Measurements from ENCODE around the gene CEP126.
A peak's percentile ranks its signal among the peaks of the same experiment; 100 is the strongest.

CEP126 gene

DNA sequence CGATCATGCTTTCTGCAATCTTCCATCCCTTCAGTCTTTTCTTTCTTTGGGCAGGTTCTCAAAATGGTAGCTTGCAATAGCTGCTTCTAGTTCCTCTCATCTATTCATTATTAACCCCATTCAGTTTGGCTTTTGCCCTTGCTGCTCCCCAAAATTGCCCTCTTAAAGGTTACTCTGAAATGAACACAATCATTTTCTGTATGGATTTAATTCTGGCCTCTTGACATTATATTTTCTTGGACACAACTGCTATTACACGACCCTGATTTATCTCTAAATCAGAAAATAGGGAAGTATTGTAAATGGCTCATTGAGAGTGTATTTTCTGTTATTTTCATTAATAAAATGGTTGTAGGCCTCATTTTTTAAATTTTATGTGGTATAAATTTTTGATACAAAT lies 1.6 kb downstream of the CEP126 start, which contains the start of gene ANGPTL5:
Gene ANGPTL5, minus strand, starts transcription at position 101 of the 400 bp plus-strand sequence. CDS start 8,613 bp downstream, outside the sequence.
- Histone ChIP-seq H3K36me3 (ENCODE audit: control insufficient read depth in 1 of 2, insufficient read depth in 2 of 2, low read length in 2 of 2) (no peaks in the 10 kb centered on the region), H3K79me1 (ENCODE audit: low read length) (peaks cover 2% of the 10 kb centered on the region), H4K91ac (ENCODE audit: low read depth, low read length) (no peak within 1 kb of the TSS), H3K4ac (ENCODE audit: low read depth, low read length) (no peak within 1 kb of the TSS), H2AFZ (ENCODE audit: insufficient read depth, low read length, poor library complexity) (no peak within 1 kb of the TSS), H4K8ac (ENCODE audit: low read depth, low read length) (no peak within 1 kb of the TSS), H3K4me2 (ENCODE audit: low read length) (peak within 1 kb of the TSS; percentile 89), H4K12ac (ENCODE audit: low read depth, low read length) (no peak within 1 kb of the TSS), H2BK120ac (ENCODE audit: insufficient read depth, low read length, poor library complexity) (no peak within 1 kb of the TSS), H2AK5ac (ENCODE audit: low read length) (no peak within 1 kb of the TSS), H3K27ac (ENCODE audit: low read depth, low read length) (no peak within 1 kb of the TSS), H3K4me1 (ENCODE audit: control insufficient read depth in 1 of 2, insufficient read depth in 2 of 2, low read length in 2 of 2) (no peaks in the 10 kb centered on the region), H3K23ac (ENCODE audit: low read length) (no peak within 1 kb of the TSS), H3K27me3 (ENCODE audit: insufficient read depth, low read length) (no peaks in the 10 kb centered on the region), H2BK5ac (ENCODE audit: low read depth, low read length, poor library complexity) (no peak within 1 kb of the TSS), H3K79me2 (ENCODE audit: control insufficient read depth, insufficient read depth, low read length, poor library complexity) (no peaks in the 10 kb centered on the region), H2BK12ac (ENCODE audit: low read length) (no peak within 1 kb of the TSS), H3K4me3 (ENCODE audit: low read depth, low read length) (no peak within 1 kb of the TSS), H3K9ac (ENCODE audit: low read length) (no peak within 1 kb of the TSS), H3K18ac (ENCODE audit: low read length) (no peak within 1 kb of the TSS), H3K14ac (ENCODE audit: low read length) (no peak within 1 kb of the TSS), H3K9me3 (ENCODE audit: insufficient read depth, low read depth, low read length) (no peaks in the 10 kb centered on the region)
- WGBS (ENCODE audit: extremely low coverage, insufficient coverage, insufficient read length): no CpG with 5 or more reads among the region's 2 CpGs
- DNase-seq: no peak

DNA sequence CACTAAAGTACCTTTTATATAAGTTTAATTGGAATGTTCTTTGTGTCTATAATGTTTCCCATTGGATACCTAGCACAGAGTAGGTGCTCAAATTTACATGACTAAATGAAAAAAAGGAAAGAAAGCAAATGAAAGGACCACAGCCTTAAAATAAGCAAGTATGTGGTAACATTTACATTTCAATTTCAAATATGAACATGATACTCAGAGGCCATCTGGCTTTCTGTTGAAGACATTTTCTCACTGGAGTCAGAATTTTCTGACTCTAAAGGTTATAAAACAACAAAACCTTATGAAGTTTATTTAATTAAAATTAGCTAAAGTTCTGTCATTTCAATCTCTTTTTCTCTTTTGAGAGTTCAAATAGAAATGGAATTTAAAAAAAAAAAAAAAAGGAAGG lies 2.4 kb downstream of the CEP126 start:
- Histone ChIP-seq H2BK12ac (ENCODE audit: low read length) (no peak overlapping the region), H3K9me3 (ENCODE audit: insufficient read depth, low read depth, low read length) (no peaks in the 10 kb centered on the region), H3K27ac (ENCODE audit: low read depth, low read length) (no peak overlapping the region), H3K79me2 (ENCODE audit: control insufficient read depth, insufficient read depth, low read length, poor library complexity) (no peaks in the 10 kb centered on the region), H2BK5ac (ENCODE audit: low read depth, low read length, poor library complexity) (no peak overlapping the region), H3K4me2 (ENCODE audit: low read length) (no peak overlapping the region), H4K91ac (ENCODE audit: low read depth, low read length) (no peak overlapping the region), H3K27me3 (ENCODE audit: insufficient read depth, low read length) (no peaks in the 10 kb centered on the region), H3K4me3 (ENCODE audit: low read depth, low read length) (no peak overlapping the region), H3K18ac (ENCODE audit: low read length) (no peak overlapping the region), H3K9ac (ENCODE audit: low read length) (no peak overlapping the region), H3K4ac (ENCODE audit: low read depth, low read length) (no peak overlapping the region), H3K23ac (ENCODE audit: low read length) (no peak overlapping the region), H3K79me1 (ENCODE audit: low read length) (peaks cover 2% of the 10 kb centered on the region), H3K14ac (ENCODE audit: low read length) (no peak overlapping the region), H3K36me3 (ENCODE audit: control insufficient read depth in 1 of 2, insufficient read depth in 2 of 2, low read length in 2 of 2) (no peaks in the 10 kb centered on the region), H2AFZ (ENCODE audit: insufficient read depth, low read length, poor library complexity) (no peak overlapping the region), H3K4me1 (ENCODE audit: control insufficient read depth in 1 of 2, insufficient read depth in 2 of 2, low read length in 2 of 2) (no peaks in the 10 kb centered on the region), H2BK120ac (ENCODE audit: insufficient read depth, low read length, poor library complexity) (no peak overlapping the region), H2AK5ac (ENCODE audit: low read length) (no peak overlapping the region), H4K8ac (ENCODE audit: low read depth, low read length) (no peak overlapping the region), H4K12ac (ENCODE audit: low read depth, low read length) (no peak overlapping the region)
- no peak for DNase-seq

DNA sequence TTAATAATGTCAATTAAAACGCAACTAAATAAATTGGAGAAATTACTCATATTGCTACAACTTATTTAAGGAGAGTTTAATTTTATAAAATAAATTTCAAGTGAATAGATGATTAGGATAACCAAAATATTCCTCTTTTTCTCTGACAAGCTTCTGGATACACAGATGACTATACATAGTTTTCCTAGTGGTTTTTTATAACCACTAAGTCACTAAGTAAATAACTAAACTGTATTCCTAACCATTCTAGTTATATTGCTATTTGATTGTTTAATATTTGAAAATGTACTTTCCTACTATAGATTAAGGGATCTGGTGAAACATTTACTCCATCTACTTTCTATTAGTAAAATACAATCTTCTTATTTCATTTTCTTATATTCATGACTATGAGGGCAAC lies 6.2 kb downstream of the CEP126 start:
- no peak overlapping the region for H4K91ac ChIP-seq (ENCODE audit: low read depth, low read length)
- no peak overlapping the region for H3K4me3 ChIP-seq (ENCODE audit: low read depth, low read length)
- no peak overlapping the region for H2AFZ ChIP-seq (ENCODE audit: insufficient read depth, low read length, poor library complexity)
- no peak overlapping the region for H4K12ac ChIP-seq (ENCODE audit: low read depth, low read length)
- no peaks in the 10 kb centered on the region for H3K27me3 ChIP-seq (ENCODE audit: insufficient read depth, low read length)
- no peak overlapping the region for H2BK12ac ChIP-seq (ENCODE audit: low read length)
- no peak overlapping the region for H3K27ac ChIP-seq (ENCODE audit: low read depth, low read length)
- H3K9me3 ChIP-seq (ENCODE audit: insufficient read depth, low read depth, low read length): no peaks in the 10 kb centered on the region
- no peak overlapping the region for H2BK120ac ChIP-seq (ENCODE audit: insufficient read depth, low read length, poor library complexity)
- no peaks in the 10 kb centered on the region for H3K36me3 ChIP-seq (ENCODE audit: control insufficient read depth in 1 of 2, insufficient read depth in 2 of 2, low read length in 2 of 2)
- H3K4me1 ChIP-seq (ENCODE audit: control insufficient read depth in 1 of 2, insufficient read depth in 2 of 2, low read length in 2 of 2): no peaks in the 10 kb centered on the region
- H2BK5ac ChIP-seq (ENCODE audit: low read depth, low read length, poor library complexity): no peak overlapping the region
- no peak overlapping the region for H3K4ac ChIP-seq (ENCODE audit: low read depth, low read length)
- H3K9ac ChIP-seq (ENCODE audit: low read length): no peak overlapping the region
- H2AK5ac ChIP-seq (ENCODE audit: low read length): no peak overlapping the region
- no peak overlapping the region for H3K14ac ChIP-seq (ENCODE audit: low read length)
- no peaks in the 10 kb centered on the region for H3K79me2 ChIP-seq (ENCODE audit: control insufficient read depth, insufficient read depth, low read length, poor library complexity)
- H3K79me1 ChIP-seq (ENCODE audit: low read length): no peaks in the 10 kb centered on the region
- no peak overlapping the region for H3K4me2 ChIP-seq (ENCODE audit: low read length)
- no peak overlapping the region for H3K23ac ChIP-seq (ENCODE audit: low read length)
- no peak overlapping the region for H4K8ac ChIP-seq (ENCODE audit: low read depth, low read length)
- no CpG with 5 or more reads among the region's 1 CpG for WGBS (ENCODE audit: extremely low coverage, insufficient coverage, insufficient read length)
- H3K18ac ChIP-seq (ENCODE audit: low read length): no peak overlapping the region
- no peak for DNase-seq

DNA sequence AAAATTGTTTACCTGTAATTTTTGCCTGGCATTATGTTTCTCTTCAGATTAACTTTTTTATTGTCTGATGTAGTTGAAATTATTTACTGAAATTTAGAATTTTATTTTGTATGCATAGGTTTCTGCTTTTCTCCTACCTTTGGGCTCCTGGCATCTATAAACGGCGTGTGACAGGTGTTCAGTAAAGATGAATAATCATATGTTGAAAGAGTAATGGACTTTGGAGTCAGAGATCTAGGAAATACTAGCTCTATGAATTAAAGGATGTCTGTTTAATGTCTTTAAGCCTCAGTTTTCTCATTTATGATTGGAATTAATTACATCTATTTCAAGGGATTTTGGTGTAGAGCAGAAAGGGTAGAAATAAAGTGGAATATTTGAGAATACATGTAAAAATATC lies 8.7 kb downstream of the CEP126 start:
- Histone ChIP-seq H3K4ac (ENCODE audit: low read depth, low read length) (no peak overlapping the region), H3K4me3 (ENCODE audit: low read depth, low read length) (no peak overlapping the region), H3K27ac (ENCODE audit: low read depth, low read length) (no peak overlapping the region), H3K27me3 (ENCODE audit: insufficient read depth, low read length) (no peaks in the 10 kb centered on the region), H2BK12ac (ENCODE audit: low read length) (no peak overlapping the region), H3K9me3 (ENCODE audit: insufficient read depth, low read depth, low read length) (no peaks in the 10 kb centered on the region), H3K4me1 (ENCODE audit: control insufficient read depth in 1 of 2, insufficient read depth in 2 of 2, low read length in 2 of 2) (no peaks in the 10 kb centered on the region), H2AFZ (ENCODE audit: insufficient read depth, low read length, poor library complexity) (no peak overlapping the region), H4K12ac (ENCODE audit: low read depth, low read length) (no peak overlapping the region), H2BK120ac (ENCODE audit: insufficient read depth, low read length, poor library complexity) (no peak overlapping the region), H4K91ac (ENCODE audit: low read depth, low read length) (no peak overlapping the region), H2AK5ac (ENCODE audit: low read length) (no peak overlapping the region), H3K36me3 (ENCODE audit: control insufficient read depth in 1 of 2, insufficient read depth in 2 of 2, low read length in 2 of 2) (no peaks in the 10 kb centered on the region), H3K14ac (ENCODE audit: low read length) (no peak overlapping the region), H3K79me2 (ENCODE audit: control insufficient read depth, insufficient read depth, low read length, poor library complexity) (no peaks in the 10 kb centered on the region), H2BK5ac (ENCODE audit: low read depth, low read length, poor library complexity) (no peak overlapping the region), H3K23ac (ENCODE audit: low read length) (no peak overlapping the region), H3K4me2 (ENCODE audit: low read length) (no peak overlapping the region), H4K8ac (ENCODE audit: low read depth, low read length) (no peak overlapping the region), H3K9ac (ENCODE audit: low read length) (no peak overlapping the region), H3K79me1 (ENCODE audit: low read length) (no peaks in the 10 kb centered on the region), H3K18ac (ENCODE audit: low read length) (no peak overlapping the region)
- no CpG with 5 or more reads among the region's 2 CpGs for WGBS (ENCODE audit: extremely low coverage, insufficient coverage, insufficient read length)
- DNase-seq: no peak
